Measurements from ENCODE around the gene EIF3I.

GRCh38 chr1:32180186-32181060 is 41.8 kb upstream of the EIF3I start:
- no peak for TF ChIP-seq MYC (IDR thresholded peaks at IDR 0.05; ENCODE audit: borderline replicate concordance, low read length)
- TF ChIP-seq PHF8 (IDR thresholded peaks at IDR 0.05; ENCODE audit: borderline replicate concordance, low read depth) = no peak
- TF ChIP-seq CTCF (IDR thresholded peaks at IDR 0.05) = no peak
- TF ChIP-seq RARB (CRISPR knock-in tag; IDR thresholded peaks at IDR 0.05) = no peak
- no peak for TF ChIP-seq EHMT2 (IDR thresholded peaks at IDR 0.05; ENCODE audit: low read depth)

Measured in A549 (cell line).